Mammary epithelial cell (primary cell): ENCODE measurements around the gene GATA2.

Experiments used
- CTCF ChIP-seq, 2 donors: IDR thresholded peaks in 1 of 2; conservative IDR thresholded peaks in 1 of 2; 2 replicates each; pipeline ENCODE4 v1.5.1; 2011 to 2012; ENCODE audit warnings: inconsistent platforms in 2 of 2, low read length in 2 of 2, mild to moderate bottlenecking in 2 of 2, control low read depth in 1 of 2, low read depth in 1 of 2; ENCODE audit not compliant: insufficient read depth in 1 of 2; ENCODE audit errors: extremely low read depth in 1 of 2
- EZH2 ChIP-seq: IDR thresholded peaks from 2 replicates; pipeline ENCODE4 v1.6.1; 2012; ENCODE audit warnings: low read length, inconsistent platforms, borderline replicate concordance

- TF ChIP-seq CTCF (conservative IDR thresholded peaks at IDR 0.05 in 1 of 2, IDR thresholded peaks at IDR 0.05 in 1 of 2; ENCODE audit: extremely low read depth in 1 of 2, insufficient read depth in 1 of 2, low read depth in 1 of 2, low read length in 2 of 2) (no peak), EZH2 (no peak)
Observed at GRCh38 chr3:128503751-128504532, 10.9 kb upstream of the GATA2 start.
